ENCODE results near the gene NCOA6.

NCOA6 gene

DNA sequence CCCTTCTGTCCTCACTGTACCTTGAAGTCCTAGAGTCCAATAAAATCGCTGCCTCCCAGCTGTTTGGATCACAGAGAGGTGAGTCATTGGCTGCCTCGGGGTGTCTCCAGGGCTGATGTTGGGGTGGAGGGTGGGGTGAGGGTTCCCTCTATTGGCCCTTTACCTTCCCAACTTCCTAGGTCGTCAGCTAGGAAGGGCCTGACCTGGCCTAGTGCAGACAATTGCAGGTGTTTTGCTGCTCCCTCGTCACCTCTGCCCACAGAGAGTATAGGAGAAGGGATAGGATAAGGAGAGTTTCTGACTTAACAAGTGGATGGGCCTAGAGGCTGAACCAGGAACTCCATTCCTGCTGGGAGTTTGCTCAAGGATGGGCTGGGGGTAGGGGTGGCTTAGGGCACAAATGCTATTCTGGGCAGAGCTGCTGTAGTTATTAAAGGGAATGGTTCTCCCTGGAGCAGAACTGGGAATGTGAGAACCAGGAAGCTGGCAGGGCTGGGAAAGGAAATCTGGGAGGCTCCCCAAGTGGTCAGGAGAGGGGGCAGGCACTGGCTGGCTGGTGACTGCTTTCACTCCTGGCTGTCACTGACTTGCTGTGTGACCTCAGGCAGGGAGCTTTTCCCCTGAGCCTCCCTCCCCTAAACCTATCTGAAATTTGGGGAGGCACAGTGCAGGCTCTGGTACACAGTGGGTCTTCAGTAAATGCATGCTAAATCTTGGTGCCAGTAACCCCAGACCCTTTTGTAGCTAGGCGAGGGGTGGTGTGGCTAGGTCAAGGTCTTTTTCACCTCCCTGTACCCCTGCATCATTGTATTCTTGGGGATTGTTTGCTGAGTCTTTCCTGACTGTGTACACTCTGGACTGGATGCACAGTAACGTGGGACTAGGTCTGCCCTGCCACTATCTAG is 119.8 kb downstream of the NCOA6 start:
- no peak for DNase-seq (ENCODE audit: low read depth, low spot score)

DNA sequence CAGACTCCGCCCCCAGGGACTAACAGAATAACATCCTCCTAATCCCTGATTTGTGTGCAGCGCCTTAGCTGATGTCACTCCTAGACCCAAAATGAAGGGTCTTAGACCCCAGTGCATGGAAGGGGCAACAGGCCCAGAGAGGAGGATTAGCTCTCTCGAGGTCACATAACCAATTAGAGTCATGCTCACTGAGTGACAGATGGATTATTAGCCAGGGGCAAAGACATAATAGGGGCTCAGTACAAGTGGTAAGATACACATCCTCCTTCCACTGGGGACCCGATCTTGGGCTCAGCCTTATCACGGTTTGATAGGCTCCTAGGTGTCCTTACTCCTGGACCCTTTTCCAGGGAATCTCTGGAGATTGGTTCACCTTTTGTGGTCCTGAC is 120.4 kb downstream of the NCOA6 start:
- no peak for DNase-seq (ENCODE audit: low read depth, low spot score)

DNA sequence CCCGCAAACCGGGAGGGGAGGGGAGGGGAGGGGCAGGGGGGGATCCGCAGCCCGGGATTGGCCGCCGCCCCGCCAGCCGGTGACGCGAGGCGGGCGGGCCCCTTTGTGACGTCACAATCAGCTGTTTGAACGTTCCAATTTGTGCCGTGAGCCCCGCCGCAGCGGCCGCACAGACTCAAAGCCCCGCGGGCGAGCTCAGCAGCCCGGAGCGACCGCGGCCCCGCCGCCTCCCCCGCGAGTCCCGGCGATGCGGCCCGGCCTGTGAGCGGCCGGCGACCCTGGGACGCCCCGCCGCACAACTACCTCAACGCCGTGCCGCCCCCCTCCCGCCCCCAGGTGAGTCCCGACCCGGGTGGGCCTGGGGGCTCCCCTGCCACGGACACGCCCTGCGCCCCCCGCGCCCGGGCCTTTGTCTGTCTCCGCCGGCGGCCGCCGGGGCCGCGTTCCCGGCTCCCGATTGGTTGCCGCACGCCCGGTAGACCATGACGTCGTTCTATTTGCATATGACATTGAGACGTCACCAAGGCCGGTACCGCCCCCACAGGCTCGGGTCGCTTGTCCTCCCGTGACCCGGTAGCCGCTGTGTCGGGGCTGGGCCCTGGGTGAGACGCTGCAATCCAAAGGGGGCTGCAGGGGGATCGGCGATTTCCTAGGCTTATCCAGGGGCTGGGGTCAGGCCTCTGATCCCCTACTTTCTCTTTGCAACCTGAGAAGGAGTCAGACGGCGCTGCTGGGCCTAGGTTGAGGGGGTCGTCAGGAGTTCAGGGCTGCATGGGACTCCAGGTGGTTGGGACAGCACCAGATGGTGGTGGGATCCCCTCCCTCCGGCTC is 121.1 kb downstream of the NCOA6 start, which contains the start of gene TP53INP2:
Gene TP53INP2 (plus strand): TSS at position 168 of the 831 bp plus-strand sequence. CDS start 4,396 bp downstream, outside the sequence.
- DNase-seq (ENCODE audit: low read depth, low spot score): peak; percentile 58

DNA sequence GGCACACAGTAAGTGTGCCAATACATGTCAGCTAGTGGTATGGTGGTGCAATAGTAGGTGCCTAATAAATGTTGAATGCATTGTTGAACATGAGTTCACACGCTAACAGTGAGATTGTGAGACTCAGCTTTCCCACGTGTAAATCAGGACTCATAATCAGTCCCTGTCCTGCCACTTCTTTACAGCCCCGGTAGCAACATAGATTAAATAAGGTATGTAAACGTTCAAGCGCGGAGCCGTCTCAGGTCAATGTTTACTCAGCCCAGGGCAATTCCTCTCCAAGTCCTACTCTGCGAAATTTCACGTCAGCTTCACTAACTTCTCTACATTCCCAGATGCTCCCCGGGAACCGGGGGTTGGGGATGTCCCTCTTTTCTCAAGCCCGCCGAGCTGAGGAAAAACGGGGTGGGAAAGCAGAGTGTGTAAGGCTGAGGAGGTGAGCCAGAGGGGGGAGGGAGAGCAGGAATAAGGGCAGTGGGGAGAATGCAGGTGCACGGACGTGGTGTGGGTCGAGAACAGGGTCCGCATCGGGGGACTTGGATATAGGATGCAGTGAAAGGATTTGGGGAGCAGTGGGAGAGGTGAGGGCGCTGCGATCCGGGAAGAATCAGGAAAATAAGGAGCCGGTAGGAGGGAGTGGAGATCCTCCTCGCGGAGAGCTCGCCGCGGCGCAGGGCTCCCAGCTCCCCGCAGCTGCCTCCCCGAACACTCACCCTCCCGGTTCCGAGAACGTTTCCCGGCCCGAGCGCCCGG is 121.9 kb downstream of the NCOA6 start:
- DNase-seq (ENCODE audit: low read depth, low spot score): no peak

DNA sequence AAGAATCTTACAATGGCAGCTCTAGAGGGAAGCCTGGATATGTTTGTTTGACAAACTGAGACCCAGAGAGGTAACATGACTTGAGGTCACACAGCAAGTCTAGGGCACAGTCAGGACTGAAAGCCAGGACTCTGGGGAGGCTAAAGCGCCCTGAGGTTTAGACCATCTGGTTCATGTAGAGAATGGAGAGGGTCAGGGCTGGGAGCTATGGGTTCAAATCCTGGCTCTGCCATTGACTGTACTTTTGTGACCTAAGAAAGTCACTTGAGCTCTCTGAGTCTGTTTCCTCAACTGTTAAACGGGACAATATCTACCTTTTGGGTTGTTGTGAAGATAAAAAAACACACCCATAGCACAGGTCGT is 122.4 kb downstream of the NCOA6 start:
- no peak for DNase-seq (ENCODE audit: low read depth, low spot score)

DNA sequence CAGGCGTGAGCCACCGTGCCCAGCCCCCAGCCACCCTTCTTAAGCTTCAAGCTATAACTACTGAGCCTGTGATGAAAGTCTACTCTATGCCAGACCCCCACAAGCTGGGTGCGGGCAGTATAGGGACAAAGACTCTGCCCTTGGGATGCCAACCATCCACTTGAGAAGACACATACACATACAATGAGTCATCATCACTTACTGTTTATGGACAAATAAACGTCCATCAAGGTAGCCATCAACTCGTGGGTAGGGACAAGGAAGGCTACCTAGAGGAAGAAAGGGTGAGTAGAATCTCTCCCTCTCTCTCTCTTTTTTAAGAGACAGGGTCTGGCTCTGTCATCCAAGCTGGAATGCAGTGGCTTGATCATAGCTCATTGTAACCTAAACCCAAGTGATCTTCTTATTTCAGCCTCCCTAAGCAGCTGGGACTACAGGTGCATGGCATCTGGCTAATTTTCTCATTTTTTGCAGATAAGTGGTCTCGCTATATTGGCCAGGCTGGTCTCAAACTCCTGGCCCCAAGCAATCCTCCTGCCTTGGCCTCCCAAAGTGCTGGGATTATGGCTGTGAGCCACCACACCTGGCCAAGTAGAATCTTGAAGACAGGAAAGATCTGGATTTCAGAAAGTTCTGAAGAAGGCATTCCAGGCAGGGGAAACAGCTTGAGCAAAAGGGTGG is 123.9 kb downstream of the NCOA6 start:
- no peak for DNase-seq (ENCODE audit: low read depth, low spot score)

DNA sequence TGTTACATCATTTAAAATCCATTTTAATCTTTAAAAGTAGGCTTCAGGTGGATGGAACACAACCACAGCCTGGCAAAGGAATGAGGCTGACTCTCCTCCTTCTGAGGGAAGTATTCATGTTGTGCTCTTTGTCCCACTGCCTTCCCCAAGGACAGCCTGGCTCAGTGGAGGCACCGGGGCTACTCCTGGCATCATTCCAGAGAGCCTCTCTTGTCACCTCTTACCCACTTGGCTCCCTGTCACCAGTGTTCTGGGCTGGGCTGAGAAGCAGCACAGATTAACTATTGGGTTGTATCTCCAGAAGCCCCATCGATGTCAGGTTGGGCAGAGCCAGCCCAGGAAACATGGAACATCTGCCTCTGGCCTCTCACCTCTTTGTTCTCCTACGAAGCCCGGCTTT is 132.0 kb downstream of the NCOA6 start:
- DNase-seq (ENCODE audit: low read depth, low spot score): no peak

DNA sequence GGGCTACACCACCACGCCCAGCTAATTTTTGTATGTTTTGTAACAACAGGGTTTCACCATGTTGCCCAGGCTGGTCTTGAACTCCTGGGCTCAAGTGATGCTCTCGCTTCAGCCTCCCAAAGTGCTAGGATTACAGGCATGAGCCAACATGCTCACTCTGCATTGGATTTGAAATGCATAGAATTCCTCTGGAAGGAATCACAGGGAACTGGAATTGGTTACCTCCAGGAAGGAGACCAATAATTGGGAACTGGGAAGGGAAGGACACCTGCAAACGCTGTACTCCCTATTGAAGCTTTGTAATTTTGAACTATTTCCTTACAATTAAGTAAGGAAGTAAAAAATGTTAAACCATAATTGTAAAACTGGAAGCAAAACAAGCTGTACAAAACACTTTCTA is 133.6 kb downstream of the NCOA6 start:
- no peak for DNase-seq (ENCODE audit: low read depth, low spot score)

DNA sequence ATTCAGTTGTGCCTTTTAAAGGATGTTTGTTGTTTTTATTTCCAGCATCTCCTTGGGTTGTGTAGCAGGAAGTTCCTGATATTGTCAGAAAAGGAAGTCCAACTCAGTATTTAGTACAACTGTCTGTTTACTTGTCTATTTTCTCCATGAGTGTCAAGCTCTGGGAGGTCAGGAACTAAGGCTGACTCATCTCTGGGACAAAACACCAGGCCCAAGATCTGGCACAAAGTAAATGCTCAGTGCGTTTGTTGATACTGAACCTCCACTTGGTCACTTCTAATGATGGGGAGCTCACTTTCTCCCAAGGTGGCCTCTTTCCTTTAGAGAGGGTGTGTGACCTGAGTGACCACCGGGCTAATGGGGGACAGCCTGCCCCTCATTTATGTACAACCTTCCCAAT is 136.0 kb downstream of the NCOA6 start:
- DNase-seq (ENCODE audit: low read depth, low spot score): no peak

DNA sequence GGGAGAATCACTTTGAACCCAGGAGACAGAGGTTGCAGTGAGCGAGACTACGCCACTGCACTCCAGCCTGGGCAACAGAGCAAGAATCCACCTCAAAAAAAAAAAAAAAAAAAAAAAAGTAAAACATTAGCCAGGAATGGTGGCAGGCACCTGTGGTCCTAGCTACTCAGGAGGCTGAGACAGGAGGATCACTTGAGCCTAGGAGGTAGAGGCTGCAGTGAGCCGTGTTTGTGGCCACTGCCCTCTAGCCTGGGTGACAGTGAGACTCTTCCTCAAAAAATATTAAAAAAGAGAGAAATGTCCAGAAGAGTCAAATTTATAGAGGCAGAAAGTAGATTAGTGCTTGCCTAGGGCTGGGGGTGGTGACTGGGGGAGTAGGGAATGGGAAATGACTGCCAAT is 141.8 kb downstream of the NCOA6 start:
- no peak for DNase-seq (ENCODE audit: low read depth, low spot score)

DNA sequence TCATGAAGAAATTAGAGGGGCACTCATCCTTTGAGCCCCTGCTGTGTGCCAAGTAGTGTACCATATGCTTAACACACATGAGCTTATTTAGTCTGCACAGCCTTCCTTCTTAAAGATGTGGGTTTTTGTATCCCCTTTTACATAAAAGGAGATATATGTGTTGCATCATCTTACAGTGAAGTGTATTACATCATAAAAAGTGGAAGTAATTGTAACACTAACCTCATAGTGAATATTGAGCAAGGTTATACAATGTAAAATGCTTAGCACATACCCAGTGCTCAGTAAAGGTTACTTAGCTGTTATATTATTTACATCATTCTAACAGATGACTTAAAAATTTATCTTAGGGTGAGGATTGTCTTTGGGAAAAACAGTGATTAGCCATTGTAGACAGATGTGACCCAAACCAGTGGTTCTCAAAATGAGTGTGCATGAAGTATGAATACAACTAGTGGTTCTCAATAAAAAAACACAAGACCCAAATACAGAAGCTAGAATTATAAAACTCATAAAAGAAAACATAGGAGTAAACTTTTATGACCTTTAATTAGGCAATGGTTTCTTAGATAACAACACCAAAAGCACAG is 144.8 kb downstream of the NCOA6 start:
- no peak for DNase-seq (ENCODE audit: low read depth, low spot score)

DNA sequence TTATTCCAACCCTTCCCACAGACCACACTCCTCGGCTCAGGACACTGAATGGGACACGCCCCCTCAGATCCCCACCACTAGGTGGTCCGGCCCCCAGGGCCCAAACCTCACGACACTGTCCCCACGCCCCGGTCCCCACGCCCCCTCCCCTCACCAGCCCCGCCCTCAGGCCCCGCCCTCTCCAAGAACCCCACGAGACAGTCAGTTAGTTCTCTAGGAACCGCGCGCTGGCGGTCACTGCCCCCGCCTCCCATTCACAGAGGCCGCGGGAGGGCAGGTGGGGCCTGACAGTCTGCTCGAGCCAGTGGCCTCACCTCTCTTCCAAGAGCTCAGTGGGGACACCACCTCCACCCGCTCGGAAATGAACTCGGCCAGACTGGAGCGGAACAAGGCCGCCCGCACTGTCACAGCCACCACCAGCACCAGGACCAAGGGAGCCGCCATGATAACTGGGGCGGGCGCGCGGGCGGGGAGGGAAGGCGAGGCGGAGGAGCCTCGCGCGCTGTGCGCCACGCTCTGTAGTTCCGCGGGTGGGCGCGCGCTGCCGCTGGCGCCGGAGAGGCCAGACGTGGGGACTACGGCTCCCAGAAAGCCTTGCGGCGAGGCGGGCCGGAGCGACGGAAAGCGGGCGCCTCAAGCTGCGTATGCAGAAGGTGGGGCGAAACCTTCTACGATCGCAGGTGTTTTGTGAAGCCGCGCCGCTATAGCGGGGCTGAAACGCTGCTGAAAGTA is 148.6 kb downstream of the NCOA6 start, which contains the start of gene PIGU:
Gene PIGU (minus strand): TSS at position 451 of the 732 bp plus-strand sequence. CDS start 7 bp downstream, at position 444.
- DNase-seq (ENCODE audit: low read depth, low spot score): peak; percentile 89

DNA sequence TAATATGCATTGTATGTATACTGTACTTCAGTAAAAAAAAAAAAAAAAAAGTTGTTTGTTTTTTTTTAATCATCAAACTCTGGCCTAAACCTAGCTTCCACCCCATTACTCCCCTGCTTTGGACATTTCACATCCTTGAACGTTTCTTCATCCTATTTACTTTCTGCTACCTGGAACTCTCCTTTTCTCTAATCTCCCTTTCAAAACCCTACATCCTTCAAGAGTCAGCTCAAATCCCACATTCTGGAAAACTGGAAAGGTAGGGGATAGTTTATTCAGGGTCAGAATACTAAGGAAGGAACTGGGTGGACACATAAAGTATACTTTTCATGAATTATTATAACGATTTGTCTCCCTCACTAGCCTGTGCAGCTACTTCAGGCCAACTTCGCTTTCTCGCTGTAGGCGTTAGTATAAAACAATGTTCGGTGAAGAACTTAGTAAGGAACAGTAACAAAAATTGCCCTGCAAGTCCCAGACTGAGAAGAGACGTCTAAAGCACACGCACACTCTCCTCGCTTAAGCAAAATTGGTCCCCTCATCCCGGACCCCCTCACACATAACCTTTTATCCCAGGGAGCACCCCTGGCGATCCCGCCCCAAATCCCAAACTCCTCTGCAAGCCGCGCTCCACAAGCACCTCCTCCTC is 149.3 kb downstream of the NCOA6 start:
- DNase-seq (ENCODE audit: low read depth, low spot score): no peak

DNA sequence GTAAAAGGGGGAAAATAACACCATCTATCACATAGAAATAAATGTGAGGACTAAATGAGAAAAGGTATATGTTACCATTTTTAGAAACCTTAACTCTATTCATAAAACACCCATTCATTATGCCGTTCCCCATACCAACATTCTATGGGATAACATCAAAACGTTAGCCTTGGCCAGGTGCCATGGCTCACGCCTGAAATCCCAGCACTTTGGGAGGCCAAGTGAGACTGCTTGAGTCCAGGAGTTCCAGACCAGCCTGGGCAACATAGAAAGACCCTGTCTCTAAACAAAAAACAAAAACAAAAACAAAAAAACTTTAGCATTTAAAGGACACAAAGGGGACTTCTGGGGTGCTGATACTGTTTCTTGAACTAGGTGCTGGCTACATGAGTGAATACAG is 149.9 kb downstream of the NCOA6 start:
- no peak for DNase-seq (ENCODE audit: low read depth, low spot score)

DNA sequence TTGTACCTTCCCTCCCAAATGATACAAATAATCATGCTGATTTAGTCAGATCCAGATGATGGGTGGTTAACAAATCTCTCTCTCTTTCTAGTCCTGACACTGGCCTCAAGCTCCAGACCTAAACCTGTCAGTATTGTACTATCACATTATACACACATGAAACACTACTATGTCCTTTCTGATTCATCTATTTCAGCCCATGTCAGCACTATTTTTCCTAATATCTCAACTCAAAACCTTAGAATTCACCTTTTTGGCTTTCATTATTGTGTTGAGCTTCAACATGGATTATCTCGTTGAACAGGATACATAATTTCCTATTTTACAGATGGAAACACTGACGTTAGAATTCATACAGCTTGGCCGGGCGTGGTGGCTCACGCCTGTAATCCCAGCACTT is 152.0 kb downstream of the NCOA6 start:
- no peak for DNase-seq (ENCODE audit: low read depth, low spot score)

DNA sequence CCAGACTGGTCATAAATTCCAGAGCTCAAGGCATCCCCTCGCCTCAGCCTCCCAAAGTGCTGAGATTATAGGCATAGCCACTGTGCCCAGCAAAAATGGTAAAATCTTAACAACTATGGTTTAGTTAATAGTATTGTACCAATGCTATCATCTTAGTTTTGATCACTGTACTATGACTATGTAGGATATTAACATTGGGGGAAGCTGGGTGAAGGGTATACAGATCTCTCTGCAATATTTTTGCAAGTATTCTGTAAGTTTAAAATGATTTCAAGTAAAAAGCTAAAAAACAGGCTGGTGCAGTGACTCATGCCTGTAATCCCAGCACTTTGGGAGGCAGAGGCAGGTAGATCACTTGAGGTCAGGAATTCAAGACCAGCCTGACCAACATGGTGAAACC is 156.4 kb downstream of the NCOA6 start:
- DNase-seq (ENCODE audit: low read depth, low spot score): no peak
